ENCODE data around the gene WFDC2.

Gene WFDC2

GRCh38 chr20:45489083-45489531, 19.6 kb downstream of the WFDC2 start:
- no peak overlapping the region for H3K27ac ChIP-seq (ENCODE audit: extremely low read depth, low read depth, low read length)
- no peaks in the 10 kb centered on the region for H3K4me1 ChIP-seq (ENCODE audit: control insufficient read depth, insufficient read depth, low read length)
- ChIA-PET POLR2A (no interaction called here), CTCF (no interaction called here)
- no peak for TF ChIP-seq ZNF658 (tag by site-specific recombination; IDR thresholded peaks at IDR 0.05)
- no peak for TF ChIP-seq ZNF747 (tag by site-specific recombination; IDR thresholded peaks at IDR 0.05)
- TF ChIP-seq ZNF645 (tag by site-specific recombination; IDR thresholded peaks at IDR 0.05): no peak
- TF ChIP-seq WT1 (tag by site-specific recombination; IDR thresholded peaks at IDR 0.05): no peak
- TF ChIP-seq FEZF1 (tag by site-specific recombination; IDR thresholded peaks at IDR 0.05): no peak
- TF ChIP-seq ZBTB48 (tag by site-specific recombination; IDR thresholded peaks at IDR 0.05): no peak
- no peak for TF ChIP-seq ZBTB44 (tag by site-specific recombination; IDR thresholded peaks at IDR 0.05)
- TF ChIP-seq ZNF24 (tag by site-specific recombination; IDR thresholded peaks at IDR 0.05): no peak
- no peak for TF ChIP-seq ZNF600 (tag by site-specific recombination; IDR thresholded peaks at IDR 0.05)
- no peak overlapping the region for H3K4me3 ChIP-seq (ENCODE audit: low read depth, low read length)
- no peaks in the 10 kb centered on the region for H3K9me3 ChIP-seq (ENCODE audit: control insufficient read depth, insufficient read depth, low read depth, low read length)
- H3K36me3 ChIP-seq (ENCODE audit: control insufficient read depth in 2 of 2, insufficient read depth in 1 of 2, low read length in 2 of 2): no peaks in the 10 kb centered on the region

- no peaks in the 10 kb centered on the region for H3K36me3 ChIP-seq (ENCODE audit: control insufficient read depth in 2 of 2, insufficient read depth in 1 of 2, low read length in 2 of 2)
- POLR2A ChIA-PET: no interaction called here
- CTCF ChIA-PET: interaction anchor here (0.5 to 0.7 kb wide), 3 partner anchors 29 to 267 kb away, joined by 3 read pairs; no protein-coding TSS in a partner anchor
- no peak overlapping the region for H3K4me3 ChIP-seq (ENCODE audit: low read depth, low read length)
- H3K9me3 ChIP-seq (ENCODE audit: control insufficient read depth, insufficient read depth, low read depth, low read length): no peaks in the 10 kb centered on the region
- TF ChIP-seq KLF1 (tag by site-specific recombination; IDR thresholded peaks at IDR 0.05) (no peak), ZNF174 (tag by site-specific recombination; IDR thresholded peaks at IDR 0.05) (no peak), ZNF626 (tag by site-specific recombination; IDR thresholded peaks at IDR 0.05) (no peak), ZEB2 (tag by site-specific recombination; IDR thresholded peaks at IDR 0.05) (no peak), PRDM4 (tag by site-specific recombination; IDR thresholded peaks at IDR 0.05) (no peak), HOXD13 (CRISPR knock-in tag; IDR thresholded peaks at IDR 0.05; ENCODE audit: borderline replicate concordance) (no peak), ZNF404 (tag by site-specific recombination; IDR thresholded peaks at IDR 0.05) (no peak), MEIS1 (CRISPR knock-in tag; IDR thresholded peaks at IDR 0.05; ENCODE audit: borderline replicate concordance) (no peak), ZNF146 (tag by site-specific recombination; IDR thresholded peaks at IDR 0.05) (no peak), ZNF10 (tag by site-specific recombination; IDR thresholded peaks at IDR 0.05) (no peak)
- H3K27ac ChIP-seq (ENCODE audit: extremely low read depth, low read depth, low read length): no peak overlapping the region
- no peaks in the 10 kb centered on the region for H3K4me1 ChIP-seq (ENCODE audit: control insufficient read depth, insufficient read depth, low read length)
Measured at GRCh38 chr20:45495501-45495941, 26.0 kb downstream of the WFDC2 start.

GRCh38 chr20:45496166-45496565, 26.6 kb downstream of the WFDC2 start:
- TF ChIP-seq SP2 (tag by site-specific recombination; IDR thresholded peaks at IDR 0.05): no peak
- no peak for TF ChIP-seq ZNF146 (tag by site-specific recombination; IDR thresholded peaks at IDR 0.05)
- TF ChIP-seq ZNF223 (tag by site-specific recombination; IDR thresholded peaks at IDR 0.05): no peak
- no peak for TF ChIP-seq GLIS2 (tag by site-specific recombination; IDR thresholded peaks at IDR 0.05)
- no peak for TF ChIP-seq KLF8 (tag by site-specific recombination; IDR thresholded peaks at IDR 0.05)
- TF ChIP-seq ZNF114 (tag by site-specific recombination; IDR thresholded peaks at IDR 0.05): no peak
- TF ChIP-seq ZNF670 (tag by site-specific recombination; IDR thresholded peaks at IDR 0.05; ENCODE audit: low read depth): no peak
- no peaks in the 10 kb centered on the region for H3K9me3 ChIP-seq (ENCODE audit: control insufficient read depth, insufficient read depth, low read depth, low read length)
- H3K27ac ChIP-seq (ENCODE audit: extremely low read depth, low read depth, low read length): no peak overlapping the region
- H3K36me3 ChIP-seq (ENCODE audit: control insufficient read depth in 2 of 2, insufficient read depth in 1 of 2, low read length in 2 of 2): no peaks in the 10 kb centered on the region
- H3K4me3 ChIP-seq (ENCODE audit: low read depth, low read length): no peak overlapping the region
- no peaks in the 10 kb centered on the region for H3K4me1 ChIP-seq (ENCODE audit: control insufficient read depth, insufficient read depth, low read length)
- CTCF ChIA-PET: interaction anchor here (0.5 to 0.7 kb wide), 3 partner anchors 30 to 266 kb away, joined by 3 read pairs; no protein-coding TSS in a partner anchor
- POLR2A ChIA-PET: no interaction called here
